ENCODE data around the gene SENP1.

Gene SENP1

DNA sequence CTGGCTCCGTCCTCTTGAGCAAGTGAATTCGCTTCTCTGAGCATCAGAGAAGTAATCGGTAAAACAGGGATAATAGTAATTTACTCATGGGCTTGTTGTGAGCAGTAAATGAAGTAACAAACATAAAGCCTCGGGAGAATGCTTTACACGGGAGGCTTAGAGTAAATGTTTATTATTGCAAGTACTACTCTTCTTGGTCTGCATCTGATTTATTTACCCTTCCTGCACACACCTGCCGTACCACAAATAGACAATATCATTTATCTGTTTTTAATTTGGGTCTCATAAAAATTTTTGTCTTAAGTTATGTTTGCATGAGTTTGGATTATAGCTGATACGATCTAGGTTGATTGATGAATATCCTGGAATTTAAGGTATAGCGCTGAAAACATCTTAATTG, 93.8 kb downstream of the SENP1 start:
- no peaks in the 10 kb centered on the region for H3K79me2 ChIP-seq (ENCODE audit: insufficient read depth, low read length)
- no peaks in the 10 kb centered on the region for H3K27me3 ChIP-seq (ENCODE audit: insufficient read depth, low read length, poor library complexity, severe bottlenecking)
- no peaks in the 10 kb centered on the region for H3K9me2 ChIP-seq (replicated peaks; ENCODE audit: low read depth, low read length)
- no peaks in the 10 kb centered on the region for H3K9me3 ChIP-seq (ENCODE audit: insufficient read depth, low read depth, low read length)
- H3F3A ChIP-seq (ENCODE audit: low read depth) = no peaks in the 10 kb centered on the region
- H3K9ac ChIP-seq (ENCODE audit: low read depth, low read length, poor library complexity, severe bottlenecking) = no peak overlapping the region
- TF ChIP-seq, protein P1, sequence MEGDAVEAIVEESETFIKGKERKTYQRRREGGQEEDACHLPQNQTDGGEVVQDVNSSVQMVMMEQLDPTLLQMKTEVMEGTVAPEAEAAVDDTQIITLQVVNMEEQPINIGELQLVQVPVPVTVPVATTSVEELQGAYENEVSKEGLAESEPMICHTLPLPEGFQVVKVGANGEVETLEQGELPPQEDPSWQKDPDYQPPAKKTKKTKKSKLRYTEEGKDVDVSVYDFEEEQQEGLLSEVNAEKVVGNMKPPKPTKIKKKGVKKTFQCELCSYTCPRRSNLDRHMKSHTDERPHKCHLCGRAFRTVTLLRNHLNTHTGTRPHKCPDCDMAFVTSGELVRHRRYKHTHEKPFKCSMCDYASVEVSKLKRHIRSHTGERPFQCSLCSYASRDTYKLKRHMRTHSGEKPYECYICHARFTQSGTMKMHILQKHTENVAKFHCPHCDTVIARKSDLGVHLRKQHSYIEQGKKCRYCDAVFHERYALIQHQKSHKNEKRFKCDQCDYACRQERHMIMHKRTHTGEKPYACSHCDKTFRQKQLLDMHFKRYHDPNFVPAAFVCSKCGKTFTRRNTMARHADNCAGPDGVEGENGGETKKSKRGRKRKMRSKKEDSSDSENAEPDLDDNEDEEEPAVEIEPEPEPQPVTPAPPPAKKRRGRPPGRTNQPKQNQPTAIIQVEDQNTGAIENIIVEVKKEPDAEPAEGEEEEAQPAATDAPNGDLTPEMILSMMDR (conservative IDR thresholded peaks at IDR 0.05; ENCODE audit: low read length) = no peak
- no peak for TF ChIP-seq EZH2phosphoT487 (IDR thresholded peaks at IDR 0.05; ENCODE audit: borderline replicate concordance)
- no peaks in the 10 kb centered on the region for H4K20me1 ChIP-seq (ENCODE audit: insufficient read depth, low read length, poor library complexity, severe bottlenecking)
- no peak overlapping the region for H2AFZ ChIP-seq (ENCODE audit: low read length)
- no peaks in the 10 kb centered on the region for H3K36me3 ChIP-seq (ENCODE audit: insufficient read depth, low read length)
- no peak overlapping the region for H3K4me2 ChIP-seq (ENCODE audit: low read depth, low read length, poor library complexity, severe bottlenecking)
- H3K4me1 ChIP-seq (ENCODE audit: insufficient read depth, low read length, poor library complexity, severe bottlenecking) = no peaks in the 10 kb centered on the region
- H3K4me3 ChIP-seq (ENCODE audit: low read length, poor library complexity, severe bottlenecking) = no peak overlapping the region

DNA sequence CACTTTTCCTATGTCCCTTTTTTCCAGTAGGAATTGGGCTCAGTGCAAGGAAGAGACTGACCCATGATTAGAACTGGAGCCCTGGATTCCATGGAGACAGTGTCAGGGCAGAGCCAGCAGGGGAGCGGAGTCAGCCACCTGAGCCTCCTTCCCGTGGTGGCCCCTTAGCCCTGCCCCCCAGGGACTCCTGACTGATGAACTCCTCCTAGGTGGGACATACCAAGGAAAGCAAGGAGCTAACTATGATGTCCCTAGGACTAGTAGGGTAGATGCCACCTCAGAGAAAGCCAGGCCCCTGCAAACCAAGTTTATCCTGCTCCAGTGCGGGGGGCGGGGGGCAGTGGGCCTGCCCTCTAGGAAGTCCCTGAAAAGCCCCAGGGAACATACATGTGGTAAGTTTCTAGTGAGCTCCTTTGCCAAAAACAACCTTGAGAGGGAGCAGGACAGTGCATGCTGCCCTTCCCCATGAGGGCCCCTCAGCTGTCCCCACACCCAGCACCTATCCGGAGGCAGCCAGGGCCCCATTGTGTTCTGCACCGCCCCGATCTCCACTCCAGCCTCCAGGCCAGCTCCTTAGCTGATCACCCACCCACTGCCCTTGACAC, 95.4 kb downstream of the SENP1 start:
- no peak overlapping the region for H2AFZ ChIP-seq (ENCODE audit: low read length)
- no peaks in the 10 kb centered on the region for H3K9me3 ChIP-seq (ENCODE audit: insufficient read depth, low read depth, low read length)
- H3K4me1 ChIP-seq (ENCODE audit: insufficient read depth, low read length, poor library complexity, severe bottlenecking) = peaks cover 3% of the 10 kb centered on the region
- H4K20me1 ChIP-seq (ENCODE audit: insufficient read depth, low read length, poor library complexity, severe bottlenecking) = no peaks in the 10 kb centered on the region
- H3K79me2 ChIP-seq (ENCODE audit: insufficient read depth, low read length) = no peaks in the 10 kb centered on the region
- H3K4me2 ChIP-seq (ENCODE audit: low read depth, low read length, poor library complexity, severe bottlenecking) = no peak overlapping the region
- no peaks in the 10 kb centered on the region for H3F3A ChIP-seq (ENCODE audit: low read depth)
- H3K36me3 ChIP-seq (ENCODE audit: insufficient read depth, low read length) = no peaks in the 10 kb centered on the region
- TF ChIP-seq, protein P1 (conservative IDR thresholded peaks at IDR 0.05; ENCODE audit: low read length) = no peak
- no peak for TF ChIP-seq EZH2phosphoT487 (IDR thresholded peaks at IDR 0.05; ENCODE audit: borderline replicate concordance)
- H3K27me3 ChIP-seq (ENCODE audit: insufficient read depth, low read length, poor library complexity, severe bottlenecking) = no peaks in the 10 kb centered on the region
- H3K4me3 ChIP-seq (ENCODE audit: low read length, poor library complexity, severe bottlenecking) = no peak overlapping the region
- no peak overlapping the region for H3K9ac ChIP-seq (ENCODE audit: low read depth, low read length, poor library complexity, severe bottlenecking)
- no peaks in the 10 kb centered on the region for H3K9me2 ChIP-seq (replicated peaks; ENCODE audit: low read depth, low read length)

DNA sequence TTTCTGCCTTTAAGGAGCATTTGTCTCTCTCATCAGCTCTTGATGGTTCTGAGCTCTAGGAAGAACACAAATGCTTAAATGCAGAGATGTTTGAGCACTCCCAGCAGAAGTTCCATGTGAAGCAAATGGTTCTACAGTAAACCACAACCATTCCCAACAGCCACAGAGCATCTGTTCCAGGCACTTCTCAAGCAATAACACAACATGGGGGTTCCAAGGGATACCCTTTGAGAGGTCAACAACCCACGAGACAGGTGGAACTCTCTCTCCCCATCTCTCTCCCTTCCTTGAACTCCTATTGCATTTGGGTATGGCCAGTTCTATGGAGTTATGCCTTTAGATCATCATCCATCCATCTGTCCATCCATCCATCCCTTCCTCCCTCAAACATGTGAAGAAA, 96.4 kb downstream of the SENP1 start:
- TF ChIP-seq, protein P1 (conservative IDR thresholded peaks at IDR 0.05; ENCODE audit: low read length) = no peak
- TF ChIP-seq EZH2phosphoT487 (IDR thresholded peaks at IDR 0.05; ENCODE audit: borderline replicate concordance) = no peak
- Histone ChIP-seq H3K27me3 (ENCODE audit: insufficient read depth, low read length, poor library complexity, severe bottlenecking) (no peaks in the 10 kb centered on the region), H3K4me3 (ENCODE audit: low read length, poor library complexity, severe bottlenecking) (no peak overlapping the region), H4K20me1 (ENCODE audit: insufficient read depth, low read length, poor library complexity, severe bottlenecking) (no peaks in the 10 kb centered on the region), H3K36me3 (ENCODE audit: insufficient read depth, low read length) (no peaks in the 10 kb centered on the region), H3K9ac (ENCODE audit: low read depth, low read length, poor library complexity, severe bottlenecking) (no peak overlapping the region), H3K9me2 (replicated peaks; ENCODE audit: low read depth, low read length) (no peaks in the 10 kb centered on the region), H3K4me1 (ENCODE audit: insufficient read depth, low read length, poor library complexity, severe bottlenecking) (peaks cover 10% of the 10 kb centered on the region), H3K9me3 (ENCODE audit: insufficient read depth, low read depth, low read length) (no peaks in the 10 kb centered on the region), H3K4me2 (ENCODE audit: low read depth, low read length, poor library complexity, severe bottlenecking) (no peak overlapping the region), H3K79me2 (ENCODE audit: insufficient read depth, low read length) (no peaks in the 10 kb centered on the region; the same call in 1 of the 2 replicates), H3F3A (ENCODE audit: low read depth) (no peaks in the 10 kb centered on the region), H2AFZ (ENCODE audit: low read length) (no peak overlapping the region)

All from Loucy (cell line).